ENCODE results near the gene PPEF1.

PPEF1 gene

GRCh38 chrX:18687856-18688495 is 19.5 kb upstream of the PPEF1 start:
- no peak for FAIRE-seq
- DNase-seq (ENCODE audit: insufficient read length, low spot score): no peak
- TF ChIP-seq, protein P1, sequence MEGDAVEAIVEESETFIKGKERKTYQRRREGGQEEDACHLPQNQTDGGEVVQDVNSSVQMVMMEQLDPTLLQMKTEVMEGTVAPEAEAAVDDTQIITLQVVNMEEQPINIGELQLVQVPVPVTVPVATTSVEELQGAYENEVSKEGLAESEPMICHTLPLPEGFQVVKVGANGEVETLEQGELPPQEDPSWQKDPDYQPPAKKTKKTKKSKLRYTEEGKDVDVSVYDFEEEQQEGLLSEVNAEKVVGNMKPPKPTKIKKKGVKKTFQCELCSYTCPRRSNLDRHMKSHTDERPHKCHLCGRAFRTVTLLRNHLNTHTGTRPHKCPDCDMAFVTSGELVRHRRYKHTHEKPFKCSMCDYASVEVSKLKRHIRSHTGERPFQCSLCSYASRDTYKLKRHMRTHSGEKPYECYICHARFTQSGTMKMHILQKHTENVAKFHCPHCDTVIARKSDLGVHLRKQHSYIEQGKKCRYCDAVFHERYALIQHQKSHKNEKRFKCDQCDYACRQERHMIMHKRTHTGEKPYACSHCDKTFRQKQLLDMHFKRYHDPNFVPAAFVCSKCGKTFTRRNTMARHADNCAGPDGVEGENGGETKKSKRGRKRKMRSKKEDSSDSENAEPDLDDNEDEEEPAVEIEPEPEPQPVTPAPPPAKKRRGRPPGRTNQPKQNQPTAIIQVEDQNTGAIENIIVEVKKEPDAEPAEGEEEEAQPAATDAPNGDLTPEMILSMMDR (IDR thresholded peaks at IDR 0.05; ENCODE audit: insufficient read depth, missing control alignments): no peak

DNA sequence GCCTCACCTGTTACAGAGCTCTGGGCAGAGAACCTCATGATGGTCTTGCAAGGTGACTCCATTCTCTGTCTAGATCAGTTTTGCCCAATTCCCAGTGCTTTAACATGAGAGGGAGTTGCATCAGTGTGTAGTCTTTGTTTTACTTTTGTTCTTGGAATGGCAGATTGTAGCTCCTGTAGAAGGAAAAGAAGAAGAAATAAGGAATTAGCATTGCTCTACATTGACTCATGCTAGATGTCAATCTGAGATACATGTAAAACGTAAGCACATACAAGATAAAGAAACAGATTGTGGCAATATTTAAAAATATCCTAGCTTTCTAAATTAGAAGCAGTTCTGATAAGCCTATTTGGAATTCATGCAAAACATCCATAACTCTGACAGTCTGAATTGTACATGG is 16.0 kb upstream of the PPEF1 start:
- FAIRE-seq (peak; percentile 96), DNase-seq (ENCODE audit: insufficient read length, low spot score) (no peak)
- TF ChIP-seq, protein P1 (IDR thresholded peaks at IDR 0.05; ENCODE audit: insufficient read depth, missing control alignments): no peak

GRCh38 chrX:18692541-18692940 is 14.9 kb upstream of the PPEF1 start:
- TF ChIP-seq, protein P1 (IDR thresholded peaks at IDR 0.05; ENCODE audit: insufficient read depth, missing control alignments): no peak
- FAIRE-seq (peak; percentile 99), DNase-seq (ENCODE audit: insufficient read length, low spot score) (no peak)

- FAIRE-seq (no peak), DNase-seq (ENCODE audit: insufficient read length, low spot score) (no peak)
- TF ChIP-seq, protein P1 (IDR thresholded peaks at IDR 0.05; ENCODE audit: insufficient read depth, missing control alignments): no peak
Observed at GRCh38 chrX:18696653-18697052, 10.8 kb upstream of the PPEF1 start.

DNA sequence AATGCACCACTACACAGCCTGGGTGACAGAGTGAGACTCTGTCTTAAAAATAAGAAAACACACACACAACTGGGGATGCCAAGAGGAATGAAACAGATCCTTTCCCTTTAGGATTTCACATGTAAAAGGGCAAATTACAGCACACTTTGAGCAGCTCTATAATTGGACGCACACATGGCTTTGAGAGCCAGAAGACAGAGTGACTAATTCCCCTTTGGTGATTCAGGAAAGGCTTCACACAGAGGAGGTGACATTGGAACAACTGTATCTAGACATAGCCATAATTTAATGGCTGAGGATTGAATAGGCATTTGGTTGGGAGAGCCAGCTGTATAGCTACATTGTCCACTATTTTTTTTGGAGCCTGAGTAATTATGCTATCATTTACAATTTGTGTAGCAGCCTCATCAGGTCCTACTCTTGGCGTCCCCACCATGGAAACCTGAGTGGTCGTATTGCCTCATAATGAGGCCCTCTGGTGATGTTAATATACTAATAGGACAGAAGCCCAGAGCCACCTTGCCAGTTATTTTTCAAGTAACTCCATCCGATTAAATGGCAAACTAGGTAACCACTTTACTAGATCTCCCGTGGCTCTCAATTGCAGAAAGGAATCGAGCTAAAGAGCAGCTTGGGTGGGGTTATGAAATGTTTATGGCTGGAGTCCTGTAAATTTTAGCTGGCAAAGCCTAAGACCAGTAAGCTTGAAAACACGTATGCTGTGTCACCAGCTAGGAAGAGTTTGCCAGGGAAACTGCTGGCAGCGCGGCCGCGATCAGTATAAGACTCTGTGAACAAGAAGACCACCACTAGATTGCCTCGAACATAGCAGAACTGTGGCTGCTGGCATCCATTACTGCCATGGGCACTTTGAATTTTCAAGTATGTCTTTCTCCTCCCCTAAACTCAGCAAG is 8.5 kb upstream of the PPEF1 start:
- TF ChIP-seq, protein P1 (IDR thresholded peaks at IDR 0.05; ENCODE audit: insufficient read depth, missing control alignments): no peak
- FAIRE-seq: no peak
- DNase-seq (ENCODE audit: insufficient read length, low spot score): no peak

- DNase-seq (ENCODE audit: insufficient read length, low spot score) (no peak), FAIRE-seq (no peak)
- TF ChIP-seq, protein P1 (IDR thresholded peaks at IDR 0.05; ENCODE audit: insufficient read depth, missing control alignments): no peak
Observed at GRCh38 chrX:18701621-18702361, 5.7 kb upstream of the PPEF1 start.

All from D721Med (cell line).